HepG2 (cell line): ENCODE data around the gene PISD. TPM values are rescaled to one million over a fixed set of nuclear protein-coding genes. Genes with fewer than 3 reads are reported as not detected.

Source experiments
- ATAC-seq: fragments of 200-7000 bp; cut with Tn5 transposase; 3 replicates; pipeline ENCODE4 v1.9.1; 2020; ENCODE audit warnings: mild to moderate bottlenecking, moderate library complexity
- BruUV-seq: library from RNA; stranded (reverse); fragments of 400-500 nt; replicated peaks from 2 replicates; lab custom pipeline; 2021; lab: Mats Ljungman, UMichigan
- CTCF ChIA-PET: fragments of 300-600 bp; formaldehyde crosslinking; extraction: SDS; loops from one replicate; lab custom pipeline; 2021; ENCODE audit warnings: low total read pairs, inconsistent platforms, low intra/inter-chr PET ratio; lab: Yijun Ruan, JAX
- POLR2A ChIA-PET: fragments of 350-600 bp; sonication (Branson Sonifier 250); formaldehyde crosslinking; loops from one replicate; lab custom pipeline; 2020; ENCODE audit warnings: antibody characterized with exemption, inconsistent platforms; lab: Yijun Ruan, JAX
- DNase-seq: peaks from one replicate; pipeline ENCODE4 v3.0.0-alpha.2; 2015; ENCODE audit warnings: low spot score
- FAIRE-seq: peaks from 3 replicates; lab custom pipeline; 2011; peaks lifted over from hg19 to GRCh38; lab: Jason Lieb, UNC
- H2AFZ ChIP-seq: one replicate; pipeline ENCODE4 v1.6.1; 2011; ENCODE audit warnings: low read length, inconsistent platforms
- H3K27ac ChIP-seq: fragments of 300-600 bp; 3 replicates; pipeline ENCODE4 v1.8.0; 2011; ENCODE audit warnings: mixed run types, mild to moderate bottlenecking, mixed read lengths, low read length, inconsistent platforms; ENCODE audit not compliant: insufficient read depth; ENCODE audit errors: extremely low read length
- H3K27me3 ChIP-seq, 2 experiments: fragments of 200-600 bp in 1 of 2; 2 replicates in 1 of 2; 3 replicates in 1 of 2; pipeline versions ENCODE4 v1.6.0 to v1.8.0; 2011; ENCODE audit warnings: low read length in 2 of 2, mild to moderate bottlenecking in 2 of 2, moderate library complexity in 2 of 2, inconsistent platforms in 1 of 2; ENCODE audit not compliant: insufficient read depth in 2 of 2, control insufficient read depth in 1 of 2
- H3K36me3 ChIP-seq, 2 experiments: fragments of 200-600 bp in 1 of 2; replicated peaks in 1 of 2; 2 replicates in 1 of 2; 3 replicates in 1 of 2; pipeline versions ENCODE4 v1.5.1 to v1.8.0; 2011; ENCODE audit warnings: low read length in 2 of 2, inconsistent platforms in 1 of 2; ENCODE audit not compliant: insufficient read depth in 2 of 2, control insufficient read depth in 1 of 2
- H3K4me1 ChIP-seq: 2 replicates; pipeline ENCODE4 v1.5.1; 2012; ENCODE audit warnings: low read length, inconsistent platforms; ENCODE audit not compliant: insufficient read depth
- H3K4me2 ChIP-seq: 2 replicates; pipeline ENCODE4 v1.6.0; 2011; ENCODE audit warnings: low read depth, low read length, inconsistent platforms
- H3K4me3 ChIP-seq, 3 experiments: fragments of 200-600 bp in 1 of 3; sonication (generic), shearing (Covaris generic) in 1 of 3; replicated peaks in 1 of 3; 2 replicates each; pipeline ENCODE4 v1.5.1; 2011 to 2016; ENCODE audit warnings: low read length in 3 of 3, inconsistent platforms in 2 of 3, low read depth in 2 of 3, mild to moderate bottlenecking in 2 of 3, control low read depth in 1 of 3, mixed read lengths in 1 of 3; ENCODE audit not compliant: insufficient read depth in 1 of 3
- H3K79me2 ChIP-seq: one replicate; pipeline ENCODE4 v1.6.1; 2011; ENCODE audit warnings: low read length, inconsistent platforms; ENCODE audit not compliant: insufficient read depth
- H3K9ac ChIP-seq: 2 replicates; pipeline ENCODE4 v1.6.0; 2011; ENCODE audit warnings: mild to moderate bottlenecking, low read depth, low read length, inconsistent platforms; ENCODE audit not compliant: insufficient read depth
- H3K9me3 ChIP-seq: 2 replicates; pipeline ENCODE4 v1.5.1; 2012; ENCODE audit warnings: mild to moderate bottlenecking, low read length
- H4K20me1 ChIP-seq: 2 replicates; pipeline ENCODE4 v1.6.0; 2011; ENCODE audit warnings: inconsistent platforms, mild to moderate bottlenecking, low read length, moderate library complexity; ENCODE audit not compliant: insufficient read depth
- CSRNP1 ChIP-seq: sonication (generic); formaldehyde crosslinking; IDR thresholded peaks from 2 replicates; pipeline ENCODE4 v1.8.1; 2023; ENCODE audit warnings: mild to moderate bottlenecking, missing genetic modification reagents
- POLR2G ChIP-seq: fragments of 200-400 bp; formaldehyde crosslinking; IDR thresholded peaks from 2 replicates; pipeline ENCODE4 v1.6.1; 2018; ENCODE audit warnings: mild to moderate bottlenecking, low read depth, low read length, moderate library complexity
- ZFP62 ChIP-seq: sonication (generic); formaldehyde crosslinking; IDR thresholded peaks from 2 replicates; pipeline ENCODE4 v1.4.0; 2020; ENCODE audit warnings: missing genetic modification reagents
- ZNF280B ChIP-seq: sonication (generic); formaldehyde crosslinking; IDR thresholded peaks from 2 replicates; pipeline ENCODE4 v1.5.0; 2020; ENCODE audit warnings: missing genetic modification reagents, mild to moderate bottlenecking, borderline replicate concordance
- WGBS: methylation state at CpG from one replicate; pipeline ENCODE4 v1.1.6; 2017; ENCODE audit warnings: low lambda C conversion rate; 5-methylcytosine and 5-hydroxymethylcytosine counted together
- in situ Hi-C: cut with HindIII; loops from 2 replicates; pipeline ENCODE4 v1.10.0; 2017; ENCODE audit warnings: low pct_unique_long_range_greater_than_20kb; ENCODE audit not compliant: extremely low pct_ligation_motif_present
- intact Hi-C: fragments of 100-400 bp; cut with micrococcal nuclease; formaldehyde crosslinking; loops from one replicate; pipeline ENCODE4 v1.10.0; 2022; ENCODE audit not compliant: unreplicated experiment
- polyA plus RNA-seq, 8 experiments: library from polyadenylated mRNA; depleted of rRNA in 3 of 8; stranded (reverse) in 7 of 8; unstranded in 1 of 8; fragments of >200 nt; fragmentation: Illumina TruSeq in 4 of 8; extraction: Trizol in 4 of 8; gene quantifications; 2 replicates each; pipeline versions ENCODE4 v1.2.1 to v1.2.3, GENCODE V29; 2011 to 2016; ENCODE audit warnings: low read depth in 4 of 8, missing spikeins in 1 of 8, mixed read lengths in 1 of 8; ENCODE audit not compliant: insufficient read depth in 1 of 8
- total RNA-seq, 5 experiments: library from RNA; depleted of rRNA; stranded (reverse); fragments of >200 nt; fragmentation: Illumina TruSeq; extraction: Trizol; gene quantifications; 2 replicates each; pipeline ENCODE4 v1.2.3, GENCODE V29; 2016; ENCODE audit warnings: low read depth in 1 of 5

The PISD gene
- total and polyA plus RNA-seq, 2 of the 13 experiments (the other 11 are each of a cell fraction or from before 2014, with no cell fraction given), result 30.1 to 47.7 TPM

GRCh38 chr22:31625257-31625640, 36.8 kb downstream of the PISD start:
- ChIA-PET POLR2A (no interaction called here), CTCF (no interaction called here)
- FAIRE-seq, result no peak
- Histone ChIP-seq H3K36me3 (peaks cover 17 to 28% of the 10 kb centered on the region in 2 experiments), H3K27me3 (no peaks in the 10 kb centered on the region), H3K4me1 (peaks cover 44% of the 10 kb centered on the region), H2AFZ (no peak overlapping the region), H3K4me2 (no peak overlapping the region), H3K27ac (no peak overlapping the region), H3K4me3 (no peak overlapping the region), H3K9ac (no peak overlapping the region), H3K9me3 (no peaks in the 10 kb centered on the region), H4K20me1 (peaks cover 30% of the 10 kb centered on the region), H3K79me2 (peaks cover 55% of the 10 kb centered on the region)
- intact Hi-C loops (no loop called here), in situ Hi-C loops (no loop called here)
- TF ChIP-seq ZNF280B (CRISPR knock-in tag) (no peak), POLR2G (0 out of 2 replicates have a peak, but pooled peaks have one; percentile 21), CSRNP1 (CRISPR knock-in tag) (no peak), ZFP62 (CRISPR knock-in tag) (no peak)
- 100% methylated on average over 2 of the region's 7 CpGs for WGBS
- BruUV-seq, result no TSS peak
- ATAC-seq, result no peak
- no peak for DNase-seq
